NT2/D1 (cell line): ENCODE results near the gene ATXN10.

Experiments
- DNase-seq: peaks from one replicate; pipeline ENCODE4 v3.0.0-alpha.2; 2011; ENCODE audit warnings: low read depth, low spot score
- H3K27me3 ChIP-seq: 2 replicates; pipeline ENCODE4 v1.6.0; 2011; ENCODE audit warnings: mild to moderate bottlenecking; ENCODE audit not compliant: insufficient read length, insufficient read depth
- H3K36me3 ChIP-seq: 2 replicates; pipeline ENCODE4 v1.6.1; 2011; ENCODE audit warnings: mild to moderate bottlenecking, low read length, mixed read lengths; ENCODE audit not compliant: insufficient read depth, insufficient read length
- H3K4me1 ChIP-seq: 2 replicates; pipeline ENCODE4 v1.5.1; 2011; ENCODE audit not compliant: insufficient read depth, insufficient read length
- H3K4me3 ChIP-seq: 2 replicates; pipeline ENCODE4 v1.5.1; 2011; ENCODE audit warnings: low read depth; ENCODE audit not compliant: insufficient read length
- H3K9ac ChIP-seq: 2 replicates; pipeline ENCODE4 v1.6.0; 2011; ENCODE audit warnings: low read depth; ENCODE audit not compliant: insufficient read length
- H3K9me3 ChIP-seq: 2 replicates; pipeline ENCODE4 v1.5.1; 2011; ENCODE audit warnings: mild to moderate bottlenecking, low read length; ENCODE audit not compliant: insufficient read depth
- SUZ12 ChIP-seq: IDR thresholded peaks from 2 replicates; pipeline ENCODE4 v1.6.1; 2011; ENCODE audit not compliant: insufficient read length, insufficient read depth; ENCODE audit errors: extremely low read depth
- YY1 ChIP-seq: IDR thresholded peaks from 2 replicates; pipeline ENCODE4 v1.6.1; 2011; ENCODE audit not compliant: insufficient read length, insufficient read depth
- ZNF274 ChIP-seq: IDR thresholded peaks from 2 replicates; pipeline ENCODE4 v1.6.1; 2011; ENCODE audit warnings: mild to moderate bottlenecking, low read depth, low read length

ATXN10 gene

DNA sequence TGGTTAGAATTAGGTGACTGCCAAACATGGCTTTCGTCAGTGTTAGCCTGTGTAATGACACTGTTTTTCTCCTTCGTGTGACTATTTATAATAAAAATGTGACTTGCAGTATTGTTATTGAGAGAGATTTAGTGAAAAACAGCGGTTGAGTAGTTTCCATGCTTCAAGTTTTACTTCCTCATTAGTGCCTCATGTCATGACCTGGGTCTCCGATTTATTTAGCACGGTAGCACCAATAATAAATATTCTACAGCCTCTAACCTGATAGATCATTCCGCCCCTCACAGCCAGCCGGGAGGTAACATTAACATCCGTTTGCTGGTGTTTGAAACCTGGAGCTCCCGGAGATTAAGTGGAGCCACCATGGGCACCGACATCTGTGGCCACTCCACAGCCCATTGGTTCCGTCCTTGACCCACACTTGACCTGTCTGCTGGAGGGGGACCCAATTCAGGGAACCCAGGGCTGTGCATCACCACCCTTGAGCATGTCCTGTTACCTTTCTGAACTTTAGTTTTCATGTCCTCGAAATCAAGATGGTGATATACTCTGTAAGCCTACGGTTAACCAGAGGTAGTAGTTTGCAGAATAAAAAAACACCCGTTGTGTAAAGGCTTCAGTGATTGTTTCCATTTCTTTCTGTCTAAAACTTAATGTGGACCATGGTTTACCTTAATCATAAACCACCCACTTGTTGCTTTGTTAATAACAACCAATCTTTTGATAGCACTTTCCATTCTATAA, 104.1 kb downstream of the ATXN10 start:
- Histone ChIP-seq H3K36me3 (peaks cover 10% of the 10 kb centered on the region), H3K9me3 (no peaks in the 10 kb centered on the region), H3K9ac (no peak overlapping the region), H3K4me1 (no peaks in the 10 kb centered on the region), H3K27me3 (no peaks in the 10 kb centered on the region), H3K4me3 (no peak overlapping the region)
- DNase-seq, result no peak
- no peak for TF ChIP-seq YY1
- TF ChIP-seq ZNF274, result no peak
- TF ChIP-seq SUZ12, result no peak

DNA sequence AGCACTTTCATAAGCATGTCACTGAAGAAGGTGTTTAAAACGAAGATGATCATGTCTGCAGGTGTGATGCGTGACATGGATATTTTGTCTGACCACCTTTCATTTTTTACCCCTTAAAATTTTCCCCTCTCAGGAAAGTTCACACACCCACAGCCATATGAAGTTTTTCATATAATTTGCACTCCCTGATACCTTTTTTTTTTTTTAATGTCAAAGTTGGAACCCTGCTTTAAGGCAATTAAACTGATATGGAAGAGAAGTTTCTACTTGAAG, 104.6 kb downstream of the ATXN10 start:
- Histone ChIP-seq H3K4me3 (no peak overlapping the region), H3K9ac (no peak overlapping the region), H3K9me3 (no peaks in the 10 kb centered on the region), H3K4me1 (no peaks in the 10 kb centered on the region), H3K36me3 (peaks cover 12% of the 10 kb centered on the region), H3K27me3 (no peaks in the 10 kb centered on the region)
- no peak for DNase-seq
- TF ChIP-seq ZNF274, result no peak
- no peak for TF ChIP-seq SUZ12
- no peak for TF ChIP-seq YY1

DNA sequence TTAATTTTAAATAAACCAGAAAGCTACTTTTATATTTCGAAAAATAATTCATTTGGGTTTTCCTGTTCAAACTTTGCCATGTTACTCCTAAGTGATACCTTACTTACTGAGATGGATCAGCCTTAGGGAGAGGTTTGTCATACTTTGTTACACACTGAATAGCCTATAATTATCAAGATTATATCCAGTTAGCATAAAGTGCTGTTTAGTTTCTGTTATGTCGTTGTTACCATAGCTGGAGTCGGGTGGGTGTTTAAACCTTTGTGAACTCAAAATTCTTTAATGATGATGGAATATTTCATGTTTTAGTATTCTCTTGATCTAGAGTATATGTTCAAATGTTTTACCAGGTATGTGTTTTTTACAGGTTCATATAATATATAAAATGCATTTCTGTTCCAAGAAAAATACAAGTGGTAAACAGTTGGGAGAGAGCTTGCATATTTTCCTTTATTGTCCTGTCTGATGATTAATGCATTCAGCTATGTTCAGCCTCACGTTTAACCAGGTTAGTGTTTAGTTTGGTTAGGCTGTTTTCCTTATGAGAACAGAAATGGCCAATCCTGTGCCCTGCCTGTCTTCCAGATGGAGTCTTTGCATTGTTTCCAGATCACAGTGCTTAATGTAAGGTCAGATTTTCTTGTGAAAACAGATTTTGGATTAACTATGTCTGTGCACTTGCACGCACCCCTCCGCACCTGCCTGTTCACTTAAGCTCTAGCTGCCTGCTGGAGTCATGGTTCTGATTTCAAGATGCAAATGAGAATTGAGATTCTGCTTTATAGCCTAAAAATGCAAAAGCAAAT, 105.6 kb downstream of the ATXN10 start:
- Histone ChIP-seq H3K36me3 (peaks cover 12% of the 10 kb centered on the region), H3K27me3 (no peaks in the 10 kb centered on the region), H3K9me3 (no peaks in the 10 kb centered on the region), H3K4me3 (no peak overlapping the region), H3K9ac (no peak overlapping the region), H3K4me1 (no peaks in the 10 kb centered on the region)
- no peak for DNase-seq
- TF ChIP-seq SUZ12 (no peak), ZNF274 (no peak), YY1 (no peak)

DNA sequence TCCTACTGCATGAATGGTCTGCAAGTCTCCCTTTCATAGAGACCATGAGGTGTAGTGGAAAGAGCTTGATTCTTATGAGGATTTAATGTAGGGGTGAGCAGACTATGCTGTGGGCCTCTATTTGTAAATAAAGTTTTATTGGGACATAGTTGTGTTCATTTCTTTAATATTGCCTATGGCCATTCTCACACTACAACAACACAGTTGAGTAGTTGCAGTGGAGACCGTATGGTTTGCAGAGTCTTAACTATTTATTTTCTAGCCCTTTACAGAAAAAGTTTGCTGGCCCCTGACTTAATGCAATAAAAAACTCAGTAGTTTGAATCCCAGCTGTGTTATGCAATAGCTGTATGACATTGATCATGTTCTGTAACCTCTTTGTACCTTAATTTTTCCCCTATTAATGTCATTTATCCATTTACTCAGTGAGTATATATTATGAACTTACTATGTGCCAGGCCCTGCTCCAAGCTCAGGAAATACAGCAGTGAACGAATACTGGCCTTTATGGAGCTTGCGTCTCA, 106.3 kb downstream of the ATXN10 start:
- DNase-seq, result no peak
- TF ChIP-seq ZNF274, result no peak
- no peak for TF ChIP-seq SUZ12
- no peak for TF ChIP-seq YY1
- Histone ChIP-seq H3K4me3 (no peak overlapping the region), H3K9ac (no peak overlapping the region), H3K9me3 (no peaks in the 10 kb centered on the region), H3K4me1 (no peaks in the 10 kb centered on the region), H3K36me3 (peaks cover 12% of the 10 kb centered on the region), H3K27me3 (no peaks in the 10 kb centered on the region)

DNA sequence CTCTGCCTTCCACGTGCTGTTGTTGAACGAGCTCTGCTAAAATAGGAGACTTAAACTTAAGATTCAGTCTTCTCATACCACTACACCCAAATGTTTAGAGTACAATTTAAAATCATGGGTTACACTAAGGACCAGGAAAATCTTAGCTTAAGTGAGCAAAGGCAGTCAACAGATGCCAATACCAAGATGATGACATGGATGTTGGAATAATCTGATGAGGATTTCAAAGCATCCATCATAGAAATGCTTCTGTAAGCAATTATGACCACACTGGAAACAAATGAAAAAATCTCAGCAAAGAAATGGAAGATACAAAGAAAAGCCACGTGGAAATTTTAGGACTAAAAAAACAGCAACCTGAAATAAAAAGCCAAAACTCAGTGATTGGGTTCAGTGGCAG, 109.8 kb downstream of the ATXN10 start:
- Histone ChIP-seq H3K36me3 (peaks cover 8% of the 10 kb centered on the region), H3K27me3 (no peaks in the 10 kb centered on the region), H3K4me3 (no peak overlapping the region), H3K9ac (no peak overlapping the region), H3K9me3 (no peaks in the 10 kb centered on the region), H3K4me1 (no peaks in the 10 kb centered on the region)
- TF ChIP-seq ZNF274 (no peak), YY1 (no peak), SUZ12 (no peak)
- DNase-seq, result no peak

DNA sequence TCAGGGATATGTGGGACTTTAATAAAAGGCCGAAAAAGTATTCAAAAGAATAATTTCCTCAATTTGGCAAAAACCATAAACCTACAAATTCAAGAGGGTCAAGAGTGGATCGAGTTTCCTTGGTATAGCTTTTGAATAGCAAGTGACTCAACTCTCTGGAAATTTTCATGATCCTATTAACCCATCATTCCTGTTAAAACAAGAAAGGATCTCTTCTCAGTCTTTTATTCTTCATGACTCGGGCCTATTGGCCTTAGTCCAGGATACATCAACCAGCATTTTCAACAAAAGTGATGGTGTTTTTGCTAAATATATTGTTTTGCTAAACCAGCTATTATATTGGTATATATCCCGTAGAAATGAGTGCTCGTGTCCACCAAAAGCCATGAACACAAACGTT, 110.3 kb downstream of the ATXN10 start:
- H3K27me3 ChIP-seq, result no peaks in the 10 kb centered on the region
- no peaks in the 10 kb centered on the region for H3K4me1 ChIP-seq
- H3K4me3 ChIP-seq, result no peak overlapping the region
- no peaks in the 10 kb centered on the region for H3K9me3 ChIP-seq
- DNase-seq, result no peak
- TF ChIP-seq ZNF274, result no peak
- TF ChIP-seq YY1, result no peak
- TF ChIP-seq SUZ12, result no peak
- H3K9ac ChIP-seq, result no peak overlapping the region
- peaks cover 8% of the 10 kb centered on the region for H3K36me3 ChIP-seq

DNA sequence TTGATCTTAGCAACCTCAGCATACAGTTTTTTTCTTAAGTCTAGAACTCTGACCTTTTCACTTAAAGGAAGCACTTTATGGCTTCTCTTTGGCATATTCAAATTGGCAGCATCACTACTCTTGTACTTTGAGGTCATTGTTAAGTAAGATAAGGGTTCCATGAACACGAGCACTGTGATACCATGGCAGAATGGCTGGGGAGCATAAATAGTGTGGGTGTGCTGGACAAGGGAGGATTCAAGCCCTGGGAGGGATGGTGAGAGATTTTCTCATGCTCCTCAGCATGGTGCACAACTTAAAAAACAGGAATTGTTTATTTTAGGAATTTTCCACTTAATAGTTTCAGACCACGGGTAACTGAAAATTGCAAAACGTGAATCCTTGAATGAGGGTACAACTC, 111.4 kb downstream of the ATXN10 start:
- Histone ChIP-seq H3K4me1 (no peaks in the 10 kb centered on the region), H3K4me3 (no peak overlapping the region), H3K36me3 (peaks cover 8% of the 10 kb centered on the region), H3K27me3 (no peaks in the 10 kb centered on the region), H3K9me3 (no peaks in the 10 kb centered on the region), H3K9ac (no peak overlapping the region)
- TF ChIP-seq YY1, result no peak
- TF ChIP-seq ZNF274, result no peak
- no peak for TF ChIP-seq SUZ12
- no peak for DNase-seq
